GM18498 (cell line): ENCODE data around the gene IRF2BPL.
A peak's percentile ranks its signal among the peaks of the same experiment; 100 is the strongest.

Experiments used
- ATAC-seq: cut with Tn5 transposase; IDR thresholded peaks from one replicate; pipeline ENCODE4 v1.9.1; 2021; ENCODE audit warnings: mild to moderate bottlenecking, moderate library complexity; ENCODE audit not compliant: unreplicated experiment

IRF2BPL gene

GRCh38 chr14:77028384-77029231, at the start of gene IRF2BPL:
IRF2BPL (minus strand) TSS chr14:77028708; CDS start chr14:77027792, 916 bp downstream.
- peak; percentile 79 for ATAC-seq

- ATAC-seq = no peak
Observed at GRCh38 chr14:77077040-77077439, 48.5 kb upstream of the IRF2BPL start.

- ATAC-seq = no peak
Observed at GRCh38 chr14:77076113-77076631, 47.7 kb upstream of the IRF2BPL start.

DNA sequence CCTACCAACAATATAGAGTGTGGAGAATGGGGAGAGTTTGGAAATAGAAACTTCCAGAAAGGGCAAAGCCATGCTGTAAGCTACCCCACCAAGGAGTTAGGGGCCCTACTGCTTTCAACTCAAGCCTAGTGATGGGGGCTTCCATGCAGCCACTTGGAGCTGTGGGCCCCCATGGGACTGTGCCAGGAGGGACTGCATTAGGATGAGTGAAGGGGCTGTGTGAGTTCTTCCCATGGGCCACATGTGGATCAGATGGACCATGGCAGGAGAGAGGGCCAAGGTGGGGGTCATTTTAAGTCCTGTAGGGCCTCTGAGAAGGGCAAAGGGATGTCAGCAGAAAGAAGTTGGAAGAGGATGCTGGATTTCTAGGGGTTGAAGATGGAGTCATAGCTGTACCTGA, 46.5 kb upstream of the IRF2BPL start:
- no peak for ATAC-seq

DNA sequence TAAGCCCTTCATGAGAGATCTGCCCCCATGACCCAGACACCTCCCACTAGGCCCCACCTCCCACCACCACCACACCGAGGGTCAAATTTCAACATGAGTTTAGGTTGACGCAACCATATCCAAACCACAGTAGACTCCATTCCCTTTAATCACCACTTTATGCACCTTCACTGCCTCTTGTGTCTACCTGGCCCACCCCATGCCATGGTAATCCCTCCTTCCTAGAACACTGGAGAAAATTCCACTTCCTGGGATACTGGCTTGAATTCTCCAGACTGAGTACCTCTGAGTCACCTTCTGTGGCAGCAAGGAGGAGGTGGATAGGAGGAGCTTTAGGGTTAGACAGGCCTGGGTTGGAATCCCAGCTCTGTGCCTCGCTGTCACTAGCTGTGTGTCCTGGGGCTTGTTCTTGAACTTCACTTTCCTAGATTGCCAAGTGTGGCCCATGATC, 43.5 kb upstream of the IRF2BPL start:
- no peak for ATAC-seq

DNA sequence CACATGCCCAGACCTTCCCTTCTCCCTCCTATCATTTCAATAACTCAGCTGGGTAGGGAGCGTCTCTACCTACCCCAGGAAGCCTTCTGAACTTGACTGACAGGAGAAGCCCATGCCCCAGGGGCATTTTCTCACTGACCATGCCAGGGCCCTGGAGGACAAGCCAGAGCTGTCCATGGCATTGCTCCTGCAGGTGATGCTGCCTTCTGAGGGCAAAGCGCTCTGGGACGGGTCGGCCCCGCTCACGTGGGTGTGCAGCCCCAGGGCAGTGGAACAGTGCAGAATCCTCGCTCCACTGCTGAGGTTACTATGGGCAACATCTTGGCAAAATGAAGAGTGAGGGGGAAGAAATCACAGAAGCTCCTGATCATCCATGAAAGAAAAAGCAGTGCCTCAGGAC, 41.0 kb upstream of the IRF2BPL start:
- ATAC-seq = no peak

- no peak for ATAC-seq
Observed at GRCh38 chr14:77068517-77069200, 40.2 kb upstream of the IRF2BPL start.

- ATAC-seq = peak; percentile 51
Observed at GRCh38 chr14:77067632-77068516, 39.4 kb upstream of the IRF2BPL start.

GRCh38 chr14:77066578-77067172, 38.2 kb upstream of the IRF2BPL start:
- no peak for ATAC-seq

- no peak for ATAC-seq
Observed at GRCh38 chr14:77065851-77066577, 37.5 kb upstream of the IRF2BPL start.

GRCh38 chr14:77064521-77065178, 36.1 kb upstream of the IRF2BPL start:
- no peak for ATAC-seq

GRCh38 chr14:77063571-77064171, 35.2 kb upstream of the IRF2BPL start:
- ATAC-seq = no peak

- ATAC-seq = no peak
Observed at GRCh38 chr14:77062261-77062660, 33.8 kb upstream of the IRF2BPL start.

DNA sequence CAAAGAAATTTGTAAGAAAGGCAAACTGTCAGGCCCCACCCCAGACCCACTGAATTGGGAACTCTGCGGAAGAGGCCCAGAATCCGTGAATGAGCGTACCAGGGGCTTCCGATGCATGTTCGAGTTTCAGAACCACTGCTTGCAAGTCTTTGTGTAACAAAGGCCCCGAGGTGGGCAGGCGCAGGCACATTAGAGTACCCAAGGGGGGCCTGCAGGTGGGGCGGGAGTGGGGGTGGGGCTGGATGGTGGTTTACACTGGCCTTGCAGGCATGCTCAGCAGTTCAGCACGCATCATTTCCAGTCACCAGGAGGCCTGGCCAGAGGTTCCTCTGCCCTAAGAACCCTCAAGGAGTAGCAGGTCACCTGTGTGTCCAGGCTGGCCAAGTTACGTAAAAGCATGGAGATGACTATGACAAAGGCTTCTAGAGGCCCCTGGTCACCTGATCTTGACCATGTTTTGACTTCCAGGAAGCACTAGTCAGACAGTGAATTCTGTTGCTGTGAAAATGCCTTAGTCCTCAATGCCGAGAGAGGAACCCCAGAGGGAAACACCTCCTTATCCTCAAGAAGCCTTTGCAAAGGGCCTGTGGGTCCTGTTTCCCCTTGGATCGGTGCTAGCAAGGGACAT, 33.2 kb upstream of the IRF2BPL start:
- ATAC-seq = no peak

DNA sequence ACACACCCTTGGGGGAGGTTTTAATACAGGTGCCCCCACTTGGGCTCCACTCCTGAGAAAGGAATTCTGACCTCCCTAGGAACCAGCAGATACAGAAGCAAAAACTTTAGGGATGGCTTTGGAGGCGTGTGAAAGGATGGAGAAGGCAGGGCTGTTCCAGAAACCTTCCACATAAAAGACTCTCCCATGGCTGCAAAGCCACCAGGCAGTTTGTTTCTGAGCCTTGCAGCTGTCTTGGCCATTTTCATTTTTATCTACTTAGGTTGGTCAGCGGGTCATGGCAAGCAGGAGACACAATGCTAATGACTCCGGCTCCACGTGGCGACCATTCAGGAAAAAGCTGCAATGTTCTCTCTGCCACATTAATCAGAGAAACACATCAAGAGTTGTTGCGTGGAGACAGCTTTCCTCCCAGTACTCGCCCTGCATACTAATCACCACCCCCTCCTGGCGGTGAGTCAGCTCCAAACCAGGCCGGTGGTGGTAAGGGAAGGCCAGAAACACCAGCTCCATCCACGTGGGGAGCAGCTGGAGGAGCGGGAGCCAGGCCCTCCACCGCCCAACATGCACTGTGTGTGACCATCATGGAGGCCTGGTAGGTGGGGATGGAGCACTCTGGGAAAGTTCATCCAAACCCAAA, 30.9 kb upstream of the IRF2BPL start:
- ATAC-seq = no peak

DNA sequence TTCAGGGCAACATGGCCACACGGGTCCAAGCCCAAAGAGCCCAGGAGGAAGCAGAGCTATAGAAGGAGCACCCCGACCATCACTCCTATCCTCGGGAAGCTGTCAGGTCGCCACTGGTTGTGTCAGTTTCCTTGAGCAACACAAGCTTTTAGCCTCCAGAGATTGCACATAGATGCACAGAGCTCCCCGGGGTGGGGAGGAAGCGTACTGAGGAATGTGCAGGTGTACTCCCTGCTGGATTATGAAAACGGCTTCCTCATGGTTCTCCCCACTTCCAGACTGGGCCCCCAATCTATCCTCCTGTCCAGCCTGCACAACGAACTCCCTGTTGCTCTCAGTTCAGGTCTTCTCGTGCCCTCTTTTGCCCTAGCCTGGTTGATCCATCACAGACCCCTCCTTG, 30.3 kb upstream of the IRF2BPL start:
- no peak for ATAC-seq

GRCh38 chr14:77058117-77058516, 29.6 kb upstream of the IRF2BPL start:
- ATAC-seq = no peak

DNA sequence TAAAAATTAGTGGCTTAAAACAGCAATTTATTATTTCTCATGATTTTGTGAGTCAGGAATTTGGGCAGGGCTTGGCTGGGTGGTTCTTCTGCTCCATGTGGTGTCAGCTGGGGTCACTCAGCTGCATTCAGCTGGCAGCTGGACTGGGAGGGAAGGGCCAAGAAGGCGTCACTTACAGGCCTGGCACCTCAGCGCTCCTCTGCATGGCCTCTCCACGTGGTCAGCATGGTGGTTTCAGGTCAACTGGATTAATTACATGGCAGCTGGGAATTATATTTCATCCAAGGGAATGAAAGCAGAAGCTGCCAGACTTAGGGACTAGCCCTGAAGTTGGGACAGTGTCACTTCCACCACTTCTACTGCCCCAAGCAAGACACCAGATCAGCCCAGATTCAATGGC, 27.5 kb upstream of the IRF2BPL start:
- no peak for ATAC-seq
